ENCODE measurements around the gene SCGB1D4.
A peak's percentile ranks its signal among the peaks of the same experiment; 100 is the strongest.
"Not testable (repeated sequence)": the region's sequence is repeated elsewhere in the genome, so short reads cannot be mapped to it uniquely, and the experiment has no call there.

SCGB1D4 gene, protein sequence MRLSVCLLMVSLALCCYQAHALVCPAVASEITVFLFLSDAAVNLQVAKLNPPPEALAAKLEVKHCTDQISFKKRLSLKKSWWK

DNA sequence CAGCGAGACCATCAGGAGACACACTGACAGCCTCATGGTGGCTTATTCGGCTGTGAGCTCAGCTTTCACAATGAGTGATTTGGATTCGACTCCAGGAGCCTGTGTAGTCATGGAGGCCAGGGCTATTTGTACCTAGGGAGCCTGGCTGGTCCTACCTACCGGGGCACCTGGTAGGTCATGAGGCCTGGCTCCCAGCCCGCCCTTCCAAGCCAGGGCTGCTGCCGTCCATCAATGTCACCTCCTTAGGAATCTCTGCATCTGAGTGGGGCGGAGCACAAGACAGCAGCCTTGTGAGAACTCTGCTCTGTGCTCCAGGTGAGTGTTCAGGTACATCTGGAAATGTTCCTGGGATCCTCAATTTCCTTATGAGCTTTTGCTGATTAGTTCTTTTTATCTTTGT lies at the start of gene SCGB1D4:
Gene SCGB1D4, minus strand, starts transcription at position 101 of the 400 bp plus-strand sequence. Its CDS starts 65 bp downstream, at position 36.
- TF ChIP-seq CTCF (IDR thresholded peaks at IDR 0.05; ENCODE audit: low read length, missing control alignments), result no peak
- DNase-seq (ENCODE audit: low read depth), result no peak
- no peak within 1 kb of the TSS for H3K4me3 ChIP-seq (replicated peaks; ENCODE audit: low read depth, low read length)

GRCh38 chr11:62345861-62346260 lies 47.0 kb upstream of the SCGB1D4 start:
- TF ChIP-seq CTCF (IDR thresholded peaks at IDR 0.05; ENCODE audit: low read length, missing control alignments), result no peak
- no peak overlapping the region for H3K4me3 ChIP-seq (replicated peaks; ENCODE audit: low read depth, low read length)
- DNase-seq (ENCODE audit: low read depth), result no peak

GRCh38 chr11:62344210-62344609 lies 45.3 kb upstream of the SCGB1D4 start:
- DNase-seq (ENCODE audit: low read depth), result no peak
- no peak for TF ChIP-seq CTCF (IDR thresholded peaks at IDR 0.05; ENCODE audit: low read length, missing control alignments)

DNA sequence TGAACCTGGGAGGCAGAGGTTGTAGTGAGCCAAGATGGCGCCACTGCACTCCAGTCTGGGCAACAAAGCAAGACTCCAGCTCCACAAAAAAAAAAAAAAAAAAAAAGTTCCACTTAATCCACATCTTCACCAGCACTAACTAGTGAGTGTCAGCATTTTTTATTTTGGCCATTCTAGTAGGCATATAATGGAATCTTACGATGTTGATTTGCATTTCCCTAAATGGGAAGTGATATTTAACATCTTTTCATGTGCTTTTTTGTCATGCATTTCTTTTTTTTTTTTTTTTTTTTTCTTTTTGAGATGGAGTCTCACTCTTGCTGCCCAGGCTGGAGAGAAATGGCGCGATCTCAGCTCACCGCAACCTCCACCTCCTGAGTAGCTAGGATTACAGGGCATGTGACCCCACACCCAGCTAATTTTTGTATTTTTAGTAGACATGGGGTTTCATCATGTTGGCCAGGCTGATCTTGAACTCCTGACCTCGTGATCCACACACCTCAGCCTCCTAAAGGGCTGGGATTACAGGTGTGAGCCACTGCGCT lies 44.8 kb upstream of the SCGB1D4 start:
- H3K4me3 ChIP-seq (replicated peaks; ENCODE audit: low read depth, low read length), result not testable (repeated sequence)

More at GRCh38 chr11:62344210-62344609, 45.3 kb upstream of the SCGB1D4 start:
- no peak overlapping the region for H3K4me3 ChIP-seq (replicated peaks; ENCODE audit: low read depth, low read length)

DNA sequence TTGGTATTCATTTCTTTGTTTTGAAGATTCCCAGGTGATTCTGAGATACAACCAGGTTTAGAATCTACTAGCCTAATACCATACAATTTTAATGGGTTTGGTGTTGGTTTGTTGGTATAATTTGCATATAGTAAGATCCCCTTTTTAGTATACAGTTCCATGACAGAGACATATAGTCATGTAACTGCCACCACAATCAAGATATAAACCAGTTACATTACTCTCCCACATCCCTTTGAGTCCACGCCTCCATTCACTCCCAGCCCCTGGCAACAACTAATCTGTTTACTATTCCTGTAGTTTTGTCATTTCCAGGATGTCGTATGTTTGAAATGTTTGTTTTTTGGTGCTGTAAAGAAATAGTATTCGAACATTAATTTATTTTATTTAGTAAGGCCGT lies 42.7 kb upstream of the SCGB1D4 start:
- TF ChIP-seq CTCF (IDR thresholded peaks at IDR 0.05; ENCODE audit: low read length, missing control alignments), result no peak
- no peak for DNase-seq (ENCODE audit: low read depth)
- H3K4me3 ChIP-seq (replicated peaks; ENCODE audit: low read depth, low read length), result no peak overlapping the region

More for the DNA sequence above, 44.8 kb upstream of the SCGB1D4 start:
- DNase-seq (ENCODE audit: low read depth), result not testable (repeated sequence)

GRCh38 chr11:62340269-62340901 lies 41.5 kb upstream of the SCGB1D4 start:
- TF ChIP-seq CTCF (IDR thresholded peaks at IDR 0.05; ENCODE audit: low read length, missing control alignments), result peak; percentile 84
- H3K4me3 ChIP-seq (replicated peaks; ENCODE audit: low read depth, low read length), result no peak overlapping the region
- peak; percentile 64 for DNase-seq (ENCODE audit: low read depth)

DNA sequence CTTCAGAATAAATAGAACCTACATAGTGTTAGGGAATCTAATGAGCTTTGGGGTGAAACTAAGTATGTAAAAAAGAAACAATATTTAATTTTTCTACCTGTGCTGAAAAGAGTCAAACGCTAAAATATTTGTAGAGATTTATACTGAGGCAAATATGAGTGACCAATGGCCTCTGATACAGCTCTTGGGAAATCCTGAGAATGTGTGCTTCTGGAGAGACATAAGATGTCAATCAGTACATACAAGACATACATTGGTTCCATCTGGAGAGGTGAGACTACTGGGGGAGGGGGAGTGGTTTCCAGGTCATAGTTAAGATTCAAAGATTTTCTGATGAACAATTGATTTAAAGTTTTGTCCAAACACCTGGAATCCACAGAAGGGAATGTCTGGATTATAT lies 39.3 kb upstream of the SCGB1D4 start:
- no peak for TF ChIP-seq CTCF (IDR thresholded peaks at IDR 0.05; ENCODE audit: low read length, missing control alignments)
- peak overlapping the region; percentile 59 for H3K4me3 ChIP-seq (replicated peaks; ENCODE audit: low read depth, low read length)
- no peak for DNase-seq (ENCODE audit: low read depth)
